ENCODE results near the gene UQCRC2. TPM values are rescaled to one million over a fixed set of nuclear protein-coding genes. Genes with fewer than 3 reads are reported as not detected.

Gene UQCRC2
- total RNA-seq, 4 donors from 2014 or later = 109 to 172 (median 139) TPM

DNA sequence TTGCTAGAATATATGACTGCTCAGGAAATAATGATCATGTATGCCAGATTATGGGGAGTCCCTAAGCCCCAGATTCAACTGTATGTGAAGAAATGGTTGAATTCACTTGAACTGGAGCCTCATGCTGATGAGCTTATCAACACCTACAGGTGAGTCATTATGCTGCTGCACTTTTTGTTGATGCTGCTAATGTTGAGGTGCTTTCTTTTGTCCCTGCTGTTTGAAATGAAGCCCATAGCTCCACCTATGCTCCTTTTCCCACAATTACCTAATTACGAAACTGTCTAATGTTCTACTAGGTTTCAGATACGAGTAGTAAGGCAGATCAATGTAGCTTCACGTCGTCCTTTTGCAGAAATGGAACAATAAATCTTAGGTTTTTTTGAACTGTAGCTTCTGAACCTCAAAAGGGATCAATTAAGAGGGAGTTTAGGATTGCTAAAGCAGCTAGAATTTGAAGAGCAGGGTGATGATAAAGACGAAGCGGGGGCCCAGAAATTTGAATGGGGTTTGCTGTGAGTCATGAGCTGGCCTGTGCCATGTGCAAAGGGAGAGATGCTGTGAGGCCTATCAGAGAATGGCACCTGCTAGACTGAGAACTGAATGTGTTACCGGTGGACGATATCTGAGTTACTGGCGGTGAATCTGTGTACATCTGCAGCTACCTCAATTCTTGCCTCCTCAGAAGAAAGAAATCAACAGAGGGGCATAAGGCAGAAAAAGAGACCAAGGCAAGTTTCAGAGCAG, 6.1 kb upstream of the UQCRC2 start:
- TF ChIP-seq POLR2A (IDR thresholded peaks at IDR 0.05) = no peak
- TF ChIP-seq, protein P1, sequence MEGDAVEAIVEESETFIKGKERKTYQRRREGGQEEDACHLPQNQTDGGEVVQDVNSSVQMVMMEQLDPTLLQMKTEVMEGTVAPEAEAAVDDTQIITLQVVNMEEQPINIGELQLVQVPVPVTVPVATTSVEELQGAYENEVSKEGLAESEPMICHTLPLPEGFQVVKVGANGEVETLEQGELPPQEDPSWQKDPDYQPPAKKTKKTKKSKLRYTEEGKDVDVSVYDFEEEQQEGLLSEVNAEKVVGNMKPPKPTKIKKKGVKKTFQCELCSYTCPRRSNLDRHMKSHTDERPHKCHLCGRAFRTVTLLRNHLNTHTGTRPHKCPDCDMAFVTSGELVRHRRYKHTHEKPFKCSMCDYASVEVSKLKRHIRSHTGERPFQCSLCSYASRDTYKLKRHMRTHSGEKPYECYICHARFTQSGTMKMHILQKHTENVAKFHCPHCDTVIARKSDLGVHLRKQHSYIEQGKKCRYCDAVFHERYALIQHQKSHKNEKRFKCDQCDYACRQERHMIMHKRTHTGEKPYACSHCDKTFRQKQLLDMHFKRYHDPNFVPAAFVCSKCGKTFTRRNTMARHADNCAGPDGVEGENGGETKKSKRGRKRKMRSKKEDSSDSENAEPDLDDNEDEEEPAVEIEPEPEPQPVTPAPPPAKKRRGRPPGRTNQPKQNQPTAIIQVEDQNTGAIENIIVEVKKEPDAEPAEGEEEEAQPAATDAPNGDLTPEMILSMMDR (IDR thresholded peaks at IDR 0.05) = no peak
- no peak for TF ChIP-seq POLR2AphosphoS5 (IDR thresholded peaks at IDR 0.05)
- TF ChIP-seq EP300 (IDR thresholded peaks at IDR 0.05) = no peak
- Histone ChIP-seq H3K4me1 (peaks cover 24% of the 10 kb centered on the region), H3K27me3 (no peaks in the 10 kb centered on the region), H3K27ac (no peak overlapping the region), H3K9me3 (no peaks in the 10 kb centered on the region), H3K36me3 (no peaks in the 10 kb centered on the region), H3K4me3 (no peak overlapping the region)
- WGBS = 72% methylated on average over 9 of the region's 9 CpGs
- no peak for DNase-seq (ENCODE audit: low spot score in 2 of 2)

DNA sequence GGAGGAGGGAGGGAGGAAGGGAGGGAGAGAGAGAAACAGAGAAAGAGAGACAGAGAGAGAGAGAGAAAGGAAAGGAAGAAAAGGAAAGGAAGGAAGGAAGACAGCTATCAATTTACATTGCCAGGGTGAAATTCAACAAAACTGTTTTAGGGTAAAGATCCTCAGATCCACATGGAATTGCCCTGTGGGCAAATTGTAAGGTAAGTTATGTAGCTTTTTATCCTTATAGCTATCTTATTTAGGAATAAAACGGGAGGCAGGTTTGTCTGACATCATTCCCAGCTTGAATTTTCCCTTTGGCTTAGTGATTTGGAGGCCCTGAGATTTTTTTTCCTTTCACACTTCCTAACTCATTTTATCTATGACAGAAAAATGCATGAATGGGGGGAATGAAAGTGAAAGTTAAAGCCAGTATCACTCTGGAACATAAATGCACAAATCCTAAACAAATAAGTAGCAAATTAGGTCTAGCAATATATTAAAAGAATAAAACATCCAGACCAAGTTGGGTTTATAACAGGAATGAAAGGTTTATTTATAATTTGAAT, 3.4 kb upstream of the UQCRC2 start:
- H3K9me3 ChIP-seq = no peaks in the 10 kb centered on the region
- no peak overlapping the region for H3K27ac ChIP-seq
- no peaks in the 10 kb centered on the region for H3K27me3 ChIP-seq
- H3K36me3 ChIP-seq = no peaks in the 10 kb centered on the region
- H3K4me3 ChIP-seq = no peak overlapping the region
- 25% methylated on average over 1 of the region's 1 CpG for WGBS
- no peak for DNase-seq (ENCODE audit: low spot score in 2 of 2)
- peaks cover 37% of the 10 kb centered on the region for H3K4me1 ChIP-seq
- TF ChIP-seq POLR2AphosphoS5 (IDR thresholded peaks at IDR 0.05) (no peak), POLR2A (IDR thresholded peaks at IDR 0.05) (no peak), EP300 (IDR thresholded peaks at IDR 0.05) (no peak)
- TF ChIP-seq, protein P1 (IDR thresholded peaks at IDR 0.05) = no peak

DNA sequence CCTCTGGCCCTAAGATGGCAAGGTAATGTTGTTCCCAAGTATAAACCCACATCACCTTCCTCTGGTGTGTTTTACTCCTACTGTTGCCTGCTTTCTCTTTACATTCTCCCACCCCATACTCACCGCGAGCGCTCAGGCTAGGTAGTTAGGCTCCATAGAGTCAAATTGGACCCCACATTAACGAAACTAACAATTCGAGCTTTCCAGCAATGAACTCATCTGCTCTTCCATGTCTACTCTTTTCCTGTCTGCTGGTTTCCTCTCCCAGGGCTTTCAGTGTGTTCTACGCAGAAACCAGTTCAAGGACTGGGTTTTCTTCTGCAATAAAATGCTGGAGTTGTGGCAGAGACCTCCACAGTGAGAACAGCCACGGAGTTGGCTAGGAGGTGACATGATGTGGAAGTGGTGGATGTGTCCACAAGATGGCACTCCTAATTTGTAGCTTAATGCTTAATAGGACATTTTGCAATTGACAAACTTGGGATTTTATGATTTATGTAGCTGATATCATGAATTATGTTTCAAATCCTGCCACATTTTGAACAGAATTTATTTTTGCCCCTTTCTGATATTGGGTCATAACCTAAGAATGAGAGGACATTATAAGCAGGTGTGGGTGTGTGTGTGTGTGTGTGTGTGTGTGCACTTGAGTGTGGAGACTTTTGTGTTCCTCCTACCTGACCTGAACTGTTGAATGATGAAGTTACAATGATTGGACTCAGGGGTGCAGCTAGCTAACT, 2.2 kb upstream of the UQCRC2 start:
- no peaks in the 10 kb centered on the region for H3K27me3 ChIP-seq
- H3K27ac ChIP-seq = no peak overlapping the region
- whole genome bisulfite sequencing = 73% methylated on average over 7 of the region's 7 CpGs
- TF ChIP-seq EP300 (IDR thresholded peaks at IDR 0.05) (no peak), POLR2A (IDR thresholded peaks at IDR 0.05) (no peak), POLR2AphosphoS5 (IDR thresholded peaks at IDR 0.05) (no peak)
- TF ChIP-seq, protein P1 (IDR thresholded peaks at IDR 0.05) = no peak
- no peak for DNase-seq (ENCODE audit: low spot score in 2 of 2)
- H3K36me3 ChIP-seq = no peaks in the 10 kb centered on the region
- H3K9me3 ChIP-seq = no peaks in the 10 kb centered on the region
- no peak overlapping the region for H3K4me3 ChIP-seq
- peaks cover 42% of the 10 kb centered on the region for H3K4me1 ChIP-seq

DNA sequence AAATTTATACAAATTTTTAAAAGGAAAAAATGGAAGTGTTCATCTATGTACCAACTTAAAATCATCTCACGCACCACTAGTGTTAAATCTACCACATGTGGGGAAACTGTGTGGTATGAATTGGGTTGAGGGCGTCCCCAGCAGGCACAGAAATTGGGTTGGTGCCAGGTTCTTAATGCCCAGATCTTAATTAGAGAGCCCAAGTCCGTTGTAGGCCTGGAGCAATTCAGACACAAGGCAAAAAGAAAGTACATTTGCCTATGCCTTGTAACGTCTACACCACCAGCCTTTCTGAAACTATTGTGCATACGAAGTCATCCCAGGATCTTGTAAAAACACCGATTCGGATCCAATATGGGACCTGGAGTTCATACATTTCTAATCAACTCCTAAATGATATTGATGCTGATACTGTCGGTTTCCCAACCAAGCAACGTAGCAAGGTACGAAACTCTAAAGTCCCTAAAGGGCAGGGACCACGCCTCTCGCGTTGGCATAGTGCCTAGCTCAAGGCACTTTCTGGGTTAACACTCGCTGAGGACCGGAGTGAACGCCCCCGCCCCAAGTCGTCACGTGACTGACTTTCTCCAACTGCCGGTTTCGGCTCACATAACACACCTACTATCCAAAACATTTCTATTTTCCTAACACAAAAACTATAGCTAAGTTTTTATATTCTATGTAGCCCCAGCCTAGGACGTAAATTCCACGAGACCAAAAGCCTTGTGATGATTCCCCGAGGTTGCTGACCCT, 945 bp upstream of the UQCRC2 start:
- Histone ChIP-seq H3K4me3 (peak overlapping the region; percentile 76), H3K9me3 (no peaks in the 10 kb centered on the region), H3K27me3 (no peaks in the 10 kb centered on the region), H3K36me3 (peaks cover 11% of the 10 kb centered on the region), H3K27ac (peak overlapping the region; percentile 97), H3K4me1 (peaks cover 42% of the 10 kb centered on the region)
- peak; percentile 85 for DNase-seq (ENCODE audit: low spot score in 2 of 2)
- 2% methylated on average over 24 of the region's 24 CpGs for WGBS
- TF ChIP-seq EP300 (IDR thresholded peaks at IDR 0.05) = no peak
- TF ChIP-seq, protein P1 (IDR thresholded peaks at IDR 0.05) = no peak
- TF ChIP-seq POLR2AphosphoS5 (IDR thresholded peaks at IDR 0.05) = no peak
- TF ChIP-seq POLR2A (IDR thresholded peaks at IDR 0.05) = no peak
